ENCODE results near the gene TGFBRAP1.

TGFBRAP1 gene

DNA sequence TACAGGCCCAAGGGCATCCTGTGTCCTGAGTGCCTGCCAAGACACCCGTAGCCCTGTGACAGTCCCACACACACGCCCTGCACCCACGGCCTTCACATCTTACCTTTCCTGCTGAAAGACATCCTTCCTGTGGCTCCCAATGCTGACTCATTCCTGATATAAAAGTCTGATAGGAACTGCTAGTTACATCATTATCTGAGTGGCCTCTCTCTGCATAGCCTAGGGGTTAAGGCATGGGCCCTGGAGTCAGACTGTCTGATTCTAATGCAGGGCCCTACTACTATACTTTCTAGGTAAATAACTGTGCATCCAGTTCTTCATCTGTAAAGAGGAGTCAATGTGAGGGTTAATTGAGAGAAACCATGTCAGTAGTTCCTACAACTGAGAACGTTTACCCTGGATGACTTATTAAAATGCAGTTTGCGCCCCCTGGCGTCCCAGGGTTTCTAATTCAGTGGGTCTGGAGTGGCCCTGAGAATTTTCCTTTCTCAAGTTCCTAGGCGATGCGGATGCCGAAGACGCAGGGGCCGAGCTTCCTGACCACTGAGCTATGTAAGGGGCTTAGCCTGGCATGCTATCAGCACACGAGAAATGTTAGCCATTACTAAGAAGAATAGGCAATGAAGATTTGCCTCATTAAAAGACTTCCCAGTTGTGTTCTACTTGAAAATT, 94.0 kb downstream of the TGFBRAP1 start:
- DNase-seq = peak; percentile 84

- DNase-seq = no peak
These were observed 98.3 kb downstream of the TGFBRAP1 start for GRCh38 chr2:105231232-105231619.

DNA sequence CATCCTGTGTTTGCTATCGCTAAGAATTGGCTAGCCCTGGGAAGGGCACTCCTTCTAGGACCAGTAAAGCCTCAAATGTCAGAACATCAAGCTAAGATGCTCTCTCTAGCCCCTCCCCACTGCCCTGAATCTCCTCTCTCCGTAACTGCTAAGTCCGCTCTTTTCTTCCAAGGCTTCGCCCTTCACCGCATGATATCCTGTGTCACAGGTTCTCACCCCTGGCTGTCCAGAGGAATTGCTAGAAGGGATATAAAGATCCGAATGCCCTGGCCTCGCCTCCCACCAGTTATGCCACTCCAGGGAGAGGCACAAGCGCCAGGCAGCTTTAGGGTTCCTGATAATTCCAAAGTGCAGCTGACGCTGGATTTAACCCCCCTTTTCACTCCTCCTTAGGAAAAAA, 105.1 kb downstream of the TGFBRAP1 start:
- DNase-seq = no peak

- no peak for DNase-seq
These were observed 108.9 kb downstream of the TGFBRAP1 start for GRCh38 chr2:105220604-105221003.

DNA sequence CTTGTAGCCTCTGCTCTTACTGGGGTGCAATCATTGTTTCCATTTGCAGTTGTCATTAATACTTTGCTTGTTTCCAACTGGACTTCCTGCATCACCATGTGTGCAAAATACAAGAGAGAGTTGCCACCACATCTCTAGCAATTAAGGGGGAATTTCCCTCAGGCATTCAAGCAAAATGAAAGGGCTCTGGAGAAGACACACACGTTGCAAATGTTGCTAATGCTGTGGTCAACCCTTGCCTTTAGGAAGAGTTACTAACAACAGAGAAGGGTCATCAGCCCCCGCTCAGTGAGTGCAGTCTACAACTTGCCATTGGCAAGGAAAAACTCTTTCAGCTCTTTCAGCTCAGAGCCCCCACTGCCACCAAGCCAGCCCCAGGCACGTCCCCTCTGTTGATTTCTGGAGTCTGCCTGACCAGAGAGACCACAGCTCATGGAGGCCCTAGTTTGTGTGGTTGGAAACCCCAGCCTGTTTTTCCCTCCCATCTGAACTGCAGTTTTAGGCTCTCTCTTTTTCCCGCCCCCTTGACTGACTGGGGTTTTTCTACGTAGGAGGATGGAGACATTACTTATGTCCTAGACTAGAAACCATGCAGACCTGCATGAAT, 113.8 kb downstream of the TGFBRAP1 start:
- no peak for DNase-seq
